ENCODE results near the gene BRAT1.

BRAT1 gene

DNA sequence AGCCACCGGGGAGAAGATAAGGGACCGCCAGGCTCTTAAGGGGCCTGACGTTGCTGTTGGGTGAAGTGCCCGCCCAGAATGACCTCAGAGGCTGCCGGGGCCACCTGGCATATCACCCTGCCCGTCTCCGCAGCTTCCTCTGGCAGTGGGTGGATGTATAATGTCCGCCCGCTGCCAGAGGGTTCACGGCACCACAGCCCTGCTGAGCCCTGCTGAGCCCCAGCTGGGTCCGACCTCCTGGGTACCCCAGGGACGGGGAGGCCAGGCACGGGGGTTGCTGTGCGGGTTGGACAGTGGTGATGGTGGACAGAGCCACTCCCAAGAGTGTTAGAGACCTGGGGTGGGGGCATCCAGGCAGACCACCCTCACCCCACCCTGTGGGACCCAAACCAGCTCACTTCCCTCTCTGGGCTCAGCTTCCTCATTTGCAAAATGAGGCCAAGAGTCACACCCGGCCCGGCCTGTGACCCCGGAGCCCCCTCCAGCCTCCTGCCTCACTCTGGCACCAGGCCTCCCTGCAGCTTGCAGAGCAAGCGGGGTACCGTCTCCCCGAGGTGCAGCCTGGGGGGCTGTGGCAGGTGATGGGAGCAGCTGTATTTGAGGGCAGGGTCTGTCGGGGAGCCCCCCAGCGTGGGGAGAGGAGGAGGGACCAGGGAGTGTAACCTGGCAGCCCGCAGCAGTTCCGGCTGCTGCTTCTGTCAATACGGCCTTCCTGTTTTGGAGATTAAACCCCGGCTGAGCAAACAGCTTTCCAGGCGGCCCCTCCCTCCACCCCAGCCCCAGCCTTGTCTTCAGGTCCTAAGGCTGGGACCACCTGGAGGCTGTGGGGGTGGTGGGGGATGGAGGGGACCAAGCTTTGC lies 44.2 kb downstream of the BRAT1 start:
- TF ChIP-seq, protein P1, sequence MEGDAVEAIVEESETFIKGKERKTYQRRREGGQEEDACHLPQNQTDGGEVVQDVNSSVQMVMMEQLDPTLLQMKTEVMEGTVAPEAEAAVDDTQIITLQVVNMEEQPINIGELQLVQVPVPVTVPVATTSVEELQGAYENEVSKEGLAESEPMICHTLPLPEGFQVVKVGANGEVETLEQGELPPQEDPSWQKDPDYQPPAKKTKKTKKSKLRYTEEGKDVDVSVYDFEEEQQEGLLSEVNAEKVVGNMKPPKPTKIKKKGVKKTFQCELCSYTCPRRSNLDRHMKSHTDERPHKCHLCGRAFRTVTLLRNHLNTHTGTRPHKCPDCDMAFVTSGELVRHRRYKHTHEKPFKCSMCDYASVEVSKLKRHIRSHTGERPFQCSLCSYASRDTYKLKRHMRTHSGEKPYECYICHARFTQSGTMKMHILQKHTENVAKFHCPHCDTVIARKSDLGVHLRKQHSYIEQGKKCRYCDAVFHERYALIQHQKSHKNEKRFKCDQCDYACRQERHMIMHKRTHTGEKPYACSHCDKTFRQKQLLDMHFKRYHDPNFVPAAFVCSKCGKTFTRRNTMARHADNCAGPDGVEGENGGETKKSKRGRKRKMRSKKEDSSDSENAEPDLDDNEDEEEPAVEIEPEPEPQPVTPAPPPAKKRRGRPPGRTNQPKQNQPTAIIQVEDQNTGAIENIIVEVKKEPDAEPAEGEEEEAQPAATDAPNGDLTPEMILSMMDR (IDR thresholded peaks at IDR 0.05; ENCODE audit: insufficient read depth, low read length, missing control alignments), result no peak
- CTCF ChIA-PET, result no interaction called here
- POLR2A ChIA-PET, result no interaction called here
- no peak for DNase-seq (ENCODE audit: low read depth, low spot score)
- H3K4me3 ChIP-seq (ENCODE audit: low read depth, low read length), result no peak overlapping the region

DNA sequence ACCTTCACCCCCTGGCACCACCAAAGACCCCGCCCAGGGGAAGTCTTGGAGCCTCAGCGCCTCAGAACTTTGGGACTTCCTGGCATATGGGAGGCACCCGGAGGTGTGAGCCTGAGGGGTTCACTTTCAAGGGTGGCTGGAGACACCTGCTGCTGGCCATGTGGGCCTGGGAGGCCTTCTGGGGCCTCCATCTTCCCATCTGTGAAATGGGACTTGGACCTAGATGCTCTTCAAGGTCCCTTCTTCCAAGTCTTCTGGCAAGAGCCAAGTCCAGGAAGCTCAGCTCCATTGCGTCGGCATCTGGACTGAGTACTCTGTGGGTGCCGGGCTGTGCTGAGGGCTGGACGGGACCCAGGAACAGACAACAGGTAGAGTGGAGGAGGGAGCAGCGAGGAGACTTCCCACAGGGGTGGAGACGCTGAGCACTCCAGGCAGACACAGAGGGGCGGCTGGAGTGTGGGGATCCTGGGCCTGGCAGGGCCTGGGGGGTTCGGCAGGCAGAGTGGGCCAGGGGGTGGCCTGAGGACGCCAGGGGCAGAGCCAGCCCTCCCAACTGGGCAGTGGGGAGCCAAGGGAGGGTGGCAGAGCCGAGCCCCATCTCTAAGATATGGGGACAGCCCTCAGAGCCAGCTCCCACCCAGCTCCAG lies 45.1 kb downstream of the BRAT1 start:
- TF ChIP-seq, protein P1 (IDR thresholded peaks at IDR 0.05; ENCODE audit: insufficient read depth, low read length, missing control alignments), result no peak
- ChIA-PET CTCF (interaction anchor here (0.6 kb wide), 1 partner anchor 30 kb away, joined by 4 read pairs; no protein-coding TSS in a partner anchor), POLR2A (no interaction called here)
- DNase-seq (ENCODE audit: low read depth, low spot score), result no peak
- H3K4me3 ChIP-seq (ENCODE audit: low read depth, low read length), result no peak overlapping the region

DNA sequence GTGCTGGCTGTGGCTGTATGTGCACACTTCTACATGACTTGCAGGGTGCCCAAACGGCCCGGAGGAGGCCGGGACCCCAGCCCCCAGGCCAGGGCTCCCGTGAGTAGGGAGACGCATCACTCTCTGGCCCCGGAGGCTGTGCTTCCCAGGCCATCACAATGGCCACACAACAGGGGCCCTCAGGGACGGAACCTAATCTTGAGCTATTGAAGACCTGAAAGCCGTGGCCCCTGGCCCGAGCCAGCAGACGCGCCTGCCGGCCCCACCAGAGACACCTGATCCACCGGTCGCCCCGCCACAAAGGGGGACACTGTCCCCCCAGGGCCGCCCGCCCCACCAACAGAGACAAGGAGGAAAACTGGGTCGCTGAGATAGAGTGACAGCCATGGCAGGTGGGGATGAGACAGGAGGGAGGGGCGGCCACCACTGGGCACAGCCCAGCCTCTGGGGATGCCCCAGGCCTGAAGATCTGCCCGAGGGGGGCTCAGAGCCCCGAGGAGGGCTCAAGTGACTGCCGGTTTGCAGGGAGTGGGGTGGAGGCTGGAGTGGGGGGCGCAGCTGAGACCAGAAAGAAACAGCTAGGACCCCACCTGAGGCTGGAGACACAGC lies 45.9 kb downstream of the BRAT1 start:
- TF ChIP-seq, protein P1 (IDR thresholded peaks at IDR 0.05; ENCODE audit: insufficient read depth, low read length, missing control alignments), result no peak
- DNase-seq (ENCODE audit: low read depth, low spot score), result no peak
- ChIA-PET CTCF (interaction anchor here (0.8 kb wide), 1 partner anchor 62 kb away, joined by 3 read pairs; no protein-coding TSS in a partner anchor), POLR2A (no interaction called here)
- H3K4me3 ChIP-seq (ENCODE audit: low read depth, low read length), result no peak overlapping the region

DNA sequence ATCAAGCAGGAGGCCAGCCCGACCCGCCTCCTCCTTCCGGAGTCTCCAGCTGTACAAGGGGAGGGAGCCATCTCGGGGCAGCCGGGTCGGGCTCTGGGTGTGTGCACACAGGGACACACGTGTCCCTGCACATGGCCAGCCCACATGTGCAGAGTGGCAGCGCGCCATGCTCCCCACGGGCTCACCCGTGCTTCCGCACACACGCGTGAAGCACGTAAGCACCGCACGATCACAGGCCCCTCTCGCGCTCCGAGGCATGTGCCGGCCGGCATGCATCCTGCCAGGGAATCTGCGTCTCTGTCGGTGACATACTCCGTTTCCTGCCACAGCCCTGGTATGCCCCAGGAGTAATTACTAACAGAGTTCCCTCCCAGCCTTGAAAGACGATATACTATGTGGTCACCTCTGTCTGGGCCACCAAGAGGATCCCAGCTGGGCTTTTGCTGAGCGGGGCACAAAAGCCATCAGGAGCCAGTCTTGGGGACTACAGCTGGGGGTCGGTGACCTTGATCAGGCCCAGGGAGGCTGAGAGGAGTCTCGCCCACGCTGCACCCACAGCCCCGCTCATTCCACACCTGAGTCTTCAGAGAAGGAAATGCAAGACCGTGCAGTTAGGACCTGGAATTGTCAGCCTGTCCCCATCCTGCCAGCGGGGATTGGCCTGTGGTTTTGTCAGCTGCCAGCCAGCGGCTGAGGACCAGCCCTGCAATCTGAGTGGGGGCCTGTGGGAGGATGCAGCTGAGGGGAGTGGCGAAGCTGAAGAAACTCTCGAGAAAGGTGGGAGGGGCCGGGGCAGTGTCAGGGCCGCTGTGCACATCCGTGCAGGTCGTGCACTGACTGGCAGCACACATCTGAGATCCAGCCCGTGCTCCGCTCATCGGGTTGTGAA lies 46.8 kb downstream of the BRAT1 start:
- CTCF ChIA-PET, result interaction anchor here (0.8 to 1.7 kb wide), 4 partner anchors 8 to 63 kb away, joined by 3 to 5 read pairs (median 4); no protein-coding TSS in a partner anchor
- TF ChIP-seq, protein P1 (IDR thresholded peaks at IDR 0.05; ENCODE audit: insufficient read depth, low read length, missing control alignments), result no peak
- no peak overlapping the region for H3K4me3 ChIP-seq (ENCODE audit: low read depth, low read length)
- peak; percentile 50 for DNase-seq (ENCODE audit: low read depth, low spot score)
- POLR2A ChIA-PET, result no interaction called here

DNA sequence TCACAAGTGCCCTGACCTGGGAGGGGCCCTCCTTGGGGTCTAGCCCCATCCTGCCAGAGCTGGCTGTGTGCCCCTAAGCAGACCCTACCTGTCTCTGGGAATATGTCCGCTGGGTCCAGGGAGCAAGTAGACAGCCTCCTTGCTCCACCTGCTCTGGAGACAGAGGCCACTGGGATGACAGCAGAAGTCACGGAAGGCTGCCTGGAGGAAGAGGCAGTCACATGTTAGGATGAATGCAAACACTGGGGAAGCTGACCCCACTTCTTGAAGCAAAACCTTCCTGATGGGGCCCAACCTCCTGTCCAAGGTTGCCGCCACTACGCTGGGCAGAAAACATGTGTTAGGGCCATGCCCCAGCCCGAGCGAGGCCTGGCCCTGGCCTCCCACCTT lies 47.4 kb downstream of the BRAT1 start:
- H3K4me3 ChIP-seq (ENCODE audit: low read depth, low read length), result no peak overlapping the region
- TF ChIP-seq, protein P1 (IDR thresholded peaks at IDR 0.05; ENCODE audit: insufficient read depth, low read length, missing control alignments), result no peak
- no peak for DNase-seq (ENCODE audit: low read depth, low spot score)
- ChIA-PET CTCF (interaction anchor here (1.1 to 1.7 kb wide), 3 partner anchors 9 to 39 kb away, joined by 3 to 5 read pairs (median 5); no protein-coding TSS in a partner anchor), POLR2A (interaction anchor here (1.2 kb wide), 1 partner anchor 9 kb away, joined by 3 read pairs; no protein-coding TSS in a partner anchor)

All from AG04449 (cell line).